ENCODE data around the gene ABCA4.

Gene ABCA4

DNA sequence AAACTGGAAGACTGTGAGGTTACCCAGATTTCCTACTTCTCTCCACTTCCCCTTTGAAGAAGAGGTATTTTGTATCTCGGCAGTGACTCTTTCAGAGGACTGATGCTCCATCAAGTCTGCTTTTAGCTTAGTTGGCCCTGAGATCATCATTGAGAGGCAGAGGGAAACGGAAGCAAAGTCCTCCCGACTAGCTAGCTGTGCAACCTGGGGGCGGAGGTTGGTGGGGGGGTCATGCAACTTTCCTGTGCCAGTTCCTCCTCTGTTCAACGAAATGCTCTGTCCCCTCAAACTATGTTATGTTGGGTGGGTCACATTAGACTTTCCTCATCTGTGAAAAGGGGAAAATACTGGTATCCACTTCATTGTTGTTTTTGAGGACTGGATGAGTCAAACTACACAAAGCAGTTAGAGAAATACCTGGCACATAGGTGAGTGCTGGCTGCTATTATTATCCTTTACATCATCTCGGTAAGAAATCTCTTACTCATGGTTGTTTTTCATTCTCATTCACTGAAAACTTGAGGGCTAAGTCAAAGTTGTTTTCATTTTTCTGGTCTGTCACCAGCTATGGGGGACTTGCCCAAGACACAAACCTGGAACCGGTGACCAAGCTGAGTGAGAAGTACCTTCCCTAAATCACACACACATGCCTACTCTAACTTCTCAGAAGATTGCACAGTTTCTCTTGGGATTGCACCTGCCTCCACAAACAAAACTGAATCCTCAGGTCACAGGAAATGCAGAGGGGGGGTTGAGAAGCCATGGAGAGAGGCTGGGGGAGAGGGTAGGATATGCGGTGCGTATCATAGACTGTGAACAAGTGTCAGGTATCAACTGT lies 83.3 kb downstream of the ABCA4 start:
- in situ Hi-C loops (cut with MboI; ENCODE audit: low sequenced_read_pairs), result no loop called here

GRCh38 chr1:94036730-94037129 lies 84.2 kb downstream of the ABCA4 start:
- in situ Hi-C loops (cut with MboI; ENCODE audit: low sequenced_read_pairs), result no loop called here

- in situ Hi-C loops (cut with MboI; ENCODE audit: low sequenced_read_pairs), result no loop called here
Observed at GRCh38 chr1:94033849-94034248, 87.1 kb downstream of the ABCA4 start.

- in situ Hi-C loops (cut with MboI; ENCODE audit: low sequenced_read_pairs), result no loop called here
Observed at GRCh38 chr1:94032637-94033036, 88.3 kb downstream of the ABCA4 start.

- in situ Hi-C loops (cut with MboI; ENCODE audit: low sequenced_read_pairs), result no loop called here
Observed at GRCh38 chr1:94031591-94031990, 89.4 kb downstream of the ABCA4 start.

DNA sequence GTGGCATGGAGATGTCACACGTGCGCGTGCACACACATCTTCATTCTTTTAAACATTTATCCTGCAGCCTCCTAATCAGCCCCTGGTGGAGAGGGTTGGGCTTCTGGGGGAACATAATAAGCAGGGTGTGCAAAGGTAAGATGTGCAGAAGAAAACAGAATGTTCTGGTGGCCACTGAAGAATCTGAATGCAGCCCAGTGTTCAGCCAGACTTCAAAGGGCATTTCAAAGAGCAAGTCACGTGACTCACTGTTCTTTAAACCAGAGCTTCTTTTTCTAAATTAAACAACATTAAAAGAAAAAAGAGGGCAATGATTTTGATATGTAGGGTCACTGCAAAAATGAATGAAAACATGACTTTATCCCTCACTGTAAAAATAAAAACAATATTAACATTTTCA lies 89.8 kb downstream of the ABCA4 start:
- in situ Hi-C loops (cut with MboI; ENCODE audit: low sequenced_read_pairs), result no loop called here

GRCh38 chr1:94029130-94029993 lies 91.6 kb downstream of the ABCA4 start:
- in situ Hi-C loops (cut with MboI; ENCODE audit: low sequenced_read_pairs), result no loop called here

DNA sequence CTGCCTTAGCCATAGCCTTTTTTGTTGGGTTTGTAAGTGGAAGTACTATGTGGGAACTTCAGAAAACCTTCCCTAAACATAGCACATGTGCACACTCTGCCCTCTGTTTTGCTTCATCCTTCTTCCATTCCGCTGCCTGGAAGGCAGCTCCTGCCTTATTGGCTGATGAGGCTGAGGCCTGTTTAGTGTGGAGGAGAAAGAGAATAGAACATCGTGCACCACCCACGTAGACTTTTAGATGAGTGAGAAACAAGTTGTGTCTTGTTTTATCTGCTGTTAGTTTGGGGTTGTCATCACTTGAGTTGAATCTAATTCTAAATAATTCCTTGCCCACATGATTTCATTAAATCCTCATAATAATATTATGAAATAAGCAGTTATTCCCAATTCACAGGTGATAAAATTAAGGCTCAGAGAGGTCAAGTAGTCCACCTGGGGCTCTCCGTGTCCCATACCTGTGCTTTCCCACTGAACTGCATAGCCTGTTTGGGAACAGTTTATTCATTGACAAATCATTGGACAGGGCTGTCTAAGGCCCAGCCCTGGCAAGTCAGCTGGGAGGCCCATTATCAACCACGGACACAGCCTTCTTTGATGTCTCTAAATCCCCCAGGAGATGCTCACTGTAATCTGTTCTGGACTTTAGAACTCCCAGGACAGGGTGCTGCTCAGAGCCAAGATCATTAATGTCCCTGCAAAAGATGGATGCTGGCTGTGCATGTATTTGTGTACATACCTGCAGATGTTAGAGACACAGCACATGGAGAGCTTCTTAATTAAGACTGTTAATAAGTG lies 93.0 kb downstream of the ABCA4 start:
- in situ Hi-C loops (cut with MboI; ENCODE audit: low sequenced_read_pairs), result no loop called here

DNA sequence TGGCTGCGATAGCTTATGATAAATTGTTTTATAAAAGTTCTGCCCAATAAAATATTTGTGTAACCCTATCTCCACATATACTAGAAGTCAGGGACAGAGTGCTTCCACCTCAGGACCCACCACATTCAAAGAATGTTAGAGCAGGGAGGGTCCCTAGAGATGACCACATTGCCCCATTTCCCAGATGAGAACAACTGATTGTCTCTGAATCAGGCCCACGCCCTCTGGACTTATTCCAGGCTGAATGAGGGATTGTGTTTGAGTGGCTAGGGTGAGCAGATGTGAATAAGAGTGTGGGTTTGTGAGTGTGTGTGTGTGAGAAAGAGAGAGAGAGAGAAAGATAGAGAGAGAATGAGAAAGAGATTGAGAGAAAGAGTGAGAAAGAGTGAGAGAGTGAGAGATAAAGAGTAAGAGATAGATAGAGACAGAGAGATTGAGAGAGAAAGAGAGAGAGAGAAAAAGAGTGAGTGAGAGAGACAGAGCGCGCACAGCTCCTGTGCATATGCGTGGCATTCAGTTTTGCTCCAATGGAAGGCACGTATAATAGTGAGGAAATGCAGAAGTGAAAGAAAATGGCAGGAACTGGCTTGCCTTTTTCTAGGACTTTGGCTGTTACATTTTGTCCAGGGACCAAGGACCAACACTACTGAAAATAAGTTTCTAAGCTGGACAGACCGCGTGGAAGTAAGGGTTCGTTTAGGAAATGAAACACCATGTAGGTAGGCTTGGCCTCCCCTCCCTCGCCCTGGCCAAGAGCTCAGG lies 94.1 kb downstream of the ABCA4 start:
- in situ Hi-C loops (cut with MboI; ENCODE audit: low sequenced_read_pairs), result no loop called here

DNA sequence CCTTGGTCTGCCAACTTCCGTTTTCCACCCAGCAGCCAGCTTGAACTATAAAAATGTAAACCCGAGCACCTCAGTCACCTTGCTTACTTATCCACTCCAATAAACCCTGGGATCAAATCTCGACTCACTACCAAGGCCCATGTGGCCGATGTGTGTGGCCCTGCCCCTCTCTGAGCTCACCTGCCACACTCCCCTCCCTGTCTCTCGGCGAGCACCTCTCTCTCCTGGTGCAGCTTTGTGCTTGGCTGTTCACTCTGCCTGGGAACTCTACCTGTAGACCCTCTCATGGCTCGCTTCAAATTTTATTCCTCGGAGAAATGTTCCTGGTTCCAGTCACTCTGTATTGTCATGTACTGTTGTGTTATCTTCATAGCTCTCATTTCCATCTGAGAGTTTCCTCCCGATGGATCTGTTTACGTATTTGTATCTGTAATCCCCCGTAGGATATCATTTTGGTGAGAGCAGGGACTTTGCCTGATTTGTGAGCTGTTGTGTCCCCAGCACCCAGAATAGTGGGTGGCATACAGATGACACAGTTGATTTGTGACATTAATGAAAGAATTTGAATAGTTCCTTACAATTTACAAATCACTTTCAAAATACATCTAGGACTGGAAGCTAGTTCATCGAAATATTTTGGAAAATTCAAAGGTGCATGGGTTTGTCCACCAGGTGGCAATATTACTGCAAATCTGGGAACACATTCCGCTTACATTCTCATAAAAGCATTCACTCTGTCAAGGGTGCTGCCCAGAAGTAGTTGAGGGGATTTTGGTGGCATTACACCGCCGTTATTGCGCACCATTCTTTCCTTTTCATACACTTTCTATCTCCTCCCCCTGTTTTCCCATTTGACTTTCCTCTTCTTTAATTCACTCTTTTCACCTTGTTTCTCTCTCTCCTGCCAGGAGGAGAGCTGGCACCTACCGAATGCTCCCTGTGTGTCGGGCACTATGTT lies 95.3 kb downstream of the ABCA4 start:
- in situ Hi-C loops (cut with MboI; ENCODE audit: low sequenced_read_pairs), result no loop called here

DNA sequence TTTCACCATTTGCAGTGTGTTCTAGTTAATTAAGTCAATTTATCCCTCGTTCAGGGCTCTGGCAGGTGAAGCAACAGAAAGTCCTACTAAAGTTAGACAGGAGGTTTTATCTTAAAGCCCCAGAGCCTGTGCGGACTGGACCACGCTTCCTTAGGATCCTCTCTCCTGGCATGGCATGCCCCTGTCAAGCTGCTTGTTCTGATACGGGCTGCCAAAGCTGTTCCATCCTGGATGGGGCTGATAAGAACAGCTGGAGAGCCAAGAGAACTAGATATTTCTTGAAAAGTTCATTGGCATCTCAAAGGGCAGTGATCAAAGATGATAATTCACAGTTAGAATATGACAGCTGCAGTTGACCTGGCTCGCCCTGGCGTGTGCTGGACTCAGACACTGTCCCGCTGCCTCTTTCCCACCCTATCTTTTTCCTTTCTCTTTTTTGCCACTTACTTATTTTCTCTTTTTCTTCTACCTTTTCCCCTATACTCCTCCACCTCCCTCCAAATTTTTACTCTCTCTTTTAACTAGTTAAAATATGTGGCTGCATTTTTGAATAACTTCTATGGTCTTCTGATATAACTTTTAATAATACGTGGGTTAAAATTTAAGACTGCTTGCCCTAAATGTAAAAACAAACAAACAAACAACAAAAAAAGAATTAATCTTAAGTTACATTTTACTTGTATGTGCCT lies 96.7 kb downstream of the ABCA4 start:
- in situ Hi-C loops (cut with MboI; ENCODE audit: low sequenced_read_pairs), result no loop called here

GRCh38 chr1:94022471-94023189 lies 98.3 kb downstream of the ABCA4 start:
- in situ Hi-C loops (cut with MboI; ENCODE audit: low sequenced_read_pairs), result no loop called here

DNA sequence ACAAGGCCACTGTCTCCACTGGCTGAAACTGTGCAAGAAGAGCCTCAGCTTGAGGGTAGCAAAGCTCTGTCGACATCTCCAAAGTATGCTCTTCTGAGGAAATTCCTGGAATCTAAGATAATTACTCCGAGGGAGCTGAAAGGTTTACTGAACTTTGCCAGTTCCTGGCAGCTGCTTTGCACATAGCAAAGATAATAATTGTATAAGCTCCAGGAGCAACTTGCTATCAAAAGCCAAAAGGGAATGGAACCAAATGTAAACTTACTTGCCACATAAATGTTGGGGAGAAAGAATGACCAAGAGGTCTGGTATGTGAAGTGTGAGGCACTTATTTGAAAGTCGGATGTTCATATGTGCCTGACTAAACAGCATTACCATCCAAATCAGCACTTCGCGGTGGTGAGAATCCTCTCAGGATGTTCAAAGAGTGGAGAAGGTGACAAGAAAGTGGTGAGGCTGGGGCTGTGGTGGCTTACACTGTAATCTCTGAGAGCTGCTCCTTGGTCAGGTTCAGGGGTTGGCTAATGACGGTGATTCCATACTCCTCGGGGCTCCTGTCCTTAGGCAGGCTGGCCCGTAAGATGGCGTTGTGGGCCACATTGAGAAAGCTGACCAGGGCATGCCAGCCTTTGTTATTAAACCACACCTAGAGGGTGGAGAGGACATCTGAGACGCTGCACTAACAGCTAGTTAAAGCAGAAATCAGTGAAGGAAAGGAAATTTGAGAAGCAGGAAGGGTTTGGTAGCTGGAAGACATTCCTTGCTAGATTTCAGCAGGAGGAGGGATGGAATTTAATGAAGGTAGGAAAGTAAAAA lies 100.0 kb downstream of the ABCA4 start:
- in situ Hi-C loops (cut with MboI; ENCODE audit: low sequenced_read_pairs), result no loop called here

GRCh38 chr1:94019327-94019726 lies 101.6 kb downstream of the ABCA4 start:
- in situ Hi-C loops (cut with MboI; ENCODE audit: low sequenced_read_pairs), result no loop called here

- in situ Hi-C loops (cut with MboI; ENCODE audit: low sequenced_read_pairs), result no loop called here
Observed at GRCh38 chr1:94017155-94017829, 103.7 kb downstream of the ABCA4 start.

DNA sequence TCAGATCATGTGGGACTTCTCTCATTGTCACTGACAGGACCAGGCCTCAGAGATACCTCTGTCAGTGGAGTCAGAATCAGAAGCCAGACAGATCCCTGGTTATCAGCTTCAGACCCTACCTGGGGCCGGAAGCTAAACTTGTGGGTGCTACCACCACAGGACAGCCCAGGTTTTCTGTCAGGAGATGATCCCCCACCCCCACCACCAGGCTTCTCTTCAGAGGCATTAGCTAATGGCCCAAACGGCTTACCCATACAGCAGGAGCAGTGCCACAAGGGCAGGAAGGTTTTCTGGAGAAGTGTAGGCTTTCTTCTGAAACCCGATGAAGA lies 105.5 kb downstream of the ABCA4 start:
- in situ Hi-C loops (cut with MboI; ENCODE audit: low sequenced_read_pairs), result no loop called here

All from hTERT RPE-1 (cell line).